Measurements from ENCODE around the gene ICAM3. TPM values are rescaled to one million over a fixed set of nuclear protein-coding genes. Genes with fewer than 3 reads are reported as not detected.

Gene ICAM3
- total RNA-seq, 6 donors from 2014 or later = 12.7 to 53.9 (median 20.5) TPM

- Histone ChIP-seq H3K4me3 (no peak overlapping the region), H3K4me1 (peaks cover 0 to under 1% (median under 1%) of the 10 kb centered on the region in 4 donors), H3K27me3 (no peaks in the 10 kb centered on the region), H3K27ac (no peak overlapping the region), H3K9me3 (no peaks in the 10 kb centered on the region), H3K36me3 (peaks cover 41 to 100% (median 92%) of the 10 kb centered on the region in 4 donors)
- ATAC-seq (ENCODE audit: low FRiP score in 2 of 2) (peak in 1 of 2 donors; percentile 24), DNase-seq (peak in 1 of 2 donors; percentile 59)
- WGBS, 2 donors = 90 to 91% methylated on average over 10 to 11 of the region's 11 CpGs
- TF ChIP-seq EP300 (IDR thresholded peaks at IDR 0.05) (no peak), POLR2AphosphoS5 (IDR thresholded peaks at IDR 0.05) (no peak), POLR2A (IDR thresholded peaks at IDR 0.05) (no peak)
- TF ChIP-seq, protein P1, sequence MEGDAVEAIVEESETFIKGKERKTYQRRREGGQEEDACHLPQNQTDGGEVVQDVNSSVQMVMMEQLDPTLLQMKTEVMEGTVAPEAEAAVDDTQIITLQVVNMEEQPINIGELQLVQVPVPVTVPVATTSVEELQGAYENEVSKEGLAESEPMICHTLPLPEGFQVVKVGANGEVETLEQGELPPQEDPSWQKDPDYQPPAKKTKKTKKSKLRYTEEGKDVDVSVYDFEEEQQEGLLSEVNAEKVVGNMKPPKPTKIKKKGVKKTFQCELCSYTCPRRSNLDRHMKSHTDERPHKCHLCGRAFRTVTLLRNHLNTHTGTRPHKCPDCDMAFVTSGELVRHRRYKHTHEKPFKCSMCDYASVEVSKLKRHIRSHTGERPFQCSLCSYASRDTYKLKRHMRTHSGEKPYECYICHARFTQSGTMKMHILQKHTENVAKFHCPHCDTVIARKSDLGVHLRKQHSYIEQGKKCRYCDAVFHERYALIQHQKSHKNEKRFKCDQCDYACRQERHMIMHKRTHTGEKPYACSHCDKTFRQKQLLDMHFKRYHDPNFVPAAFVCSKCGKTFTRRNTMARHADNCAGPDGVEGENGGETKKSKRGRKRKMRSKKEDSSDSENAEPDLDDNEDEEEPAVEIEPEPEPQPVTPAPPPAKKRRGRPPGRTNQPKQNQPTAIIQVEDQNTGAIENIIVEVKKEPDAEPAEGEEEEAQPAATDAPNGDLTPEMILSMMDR (IDR thresholded peaks at IDR 0.05) = no peak
Observed at GRCh38 chr19:10321417-10321797, 18.0 kb downstream of the ICAM3 start.

- no peak for TF ChIP-seq POLR2A (IDR thresholded peaks at IDR 0.05)
- TF ChIP-seq, protein P1 (IDR thresholded peaks at IDR 0.05) = no peak
- no peak for TF ChIP-seq EP300 (IDR thresholded peaks at IDR 0.05)
- no peak for TF ChIP-seq POLR2AphosphoS5 (IDR thresholded peaks at IDR 0.05)
- H3K36me3 ChIP-seq = peaks cover 37 to 94% (median 86%) of the 10 kb centered on the region in 4 donors
- WGBS, 2 donors = 93 to 94% methylated on average over 17 to 28 of the region's 32 CpGs
- peak in 1 of 2 donors; percentile 69 for DNase-seq
- H3K4me1 ChIP-seq = peaks cover 0 to 7% (median 5%) of the 10 kb centered on the region in 4 donors
- no peaks in the 10 kb centered on the region for H3K9me3 ChIP-seq
- H3K4me3 ChIP-seq = no peak overlapping the region
- H3K27me3 ChIP-seq = no peaks in the 10 kb centered on the region
- ATAC-seq (ENCODE audit: low FRiP score in 2 of 2) = peak in 1 of 2 donors; percentile 2
- H3K27ac ChIP-seq = no peak overlapping the region
Observed at GRCh38 chr19:10320602-10321416, 18.6 kb downstream of the ICAM3 start.

- no peak for TF ChIP-seq EP300 (IDR thresholded peaks at IDR 0.05)
- TF ChIP-seq, protein P1 (IDR thresholded peaks at IDR 0.05) = no peak
- TF ChIP-seq POLR2A (IDR thresholded peaks at IDR 0.05) = no peak
- no peak for TF ChIP-seq POLR2AphosphoS5 (IDR thresholded peaks at IDR 0.05)
- WGBS, 2 donors = 87 to 90% methylated on average over 8 to 13 of the region's 13 CpGs
- no peak for ATAC-seq (ENCODE audit: low FRiP score in 2 of 2)
- Histone ChIP-seq H3K4me1 (peaks cover 9 to 20% (median 16%) of the 10 kb centered on the region in 4 donors), H3K9me3 (no peaks in the 10 kb centered on the region), H3K4me3 (no peak overlapping the region), H3K36me3 (peaks cover 28 to 79% (median 68%) of the 10 kb centered on the region in 4 donors), H3K27ac (no peak overlapping the region), H3K27me3 (no peaks in the 10 kb centered on the region)
- no peak for DNase-seq
Observed at GRCh38 chr19:10318807-10319682, 20.4 kb downstream of the ICAM3 start.

GRCh38 chr19:10317857-10318462 lies 21.5 kb downstream of the ICAM3 start:
- 94 to 95% methylated on average over 11 to 15 of the region's 15 CpGs for WGBS, 2 donors
- H3K27ac ChIP-seq = no peak overlapping the region
- DNase-seq (peak in 1 of 2 donors; percentile 57), ATAC-seq (ENCODE audit: low FRiP score in 2 of 2) (no peak)
- peaks cover 9 to 20% (median 16%) of the 10 kb centered on the region in 4 donors for H3K4me1 ChIP-seq
- H3K4me3 ChIP-seq = no peak overlapping the region
- TF ChIP-seq POLR2A (IDR thresholded peaks at IDR 0.05) = no peak
- TF ChIP-seq, protein P1 (IDR thresholded peaks at IDR 0.05) = no peak
- TF ChIP-seq POLR2AphosphoS5 (IDR thresholded peaks at IDR 0.05) = no peak
- no peak for TF ChIP-seq EP300 (IDR thresholded peaks at IDR 0.05)
- H3K9me3 ChIP-seq = no peaks in the 10 kb centered on the region
- H3K36me3 ChIP-seq = peaks cover 27 to 69% (median 60%) of the 10 kb centered on the region in 4 donors
- no peaks in the 10 kb centered on the region for H3K27me3 ChIP-seq
